ENCODE data around the gene MAPK7.
A peak's percentile ranks its signal among the peaks of the same experiment; 100 is the strongest.

The MAPK7 gene

GRCh38 chr17:19402171-19402570 lies 23.9 kb downstream of the MAPK7 start:
- no peak for DNase-seq

DNA sequence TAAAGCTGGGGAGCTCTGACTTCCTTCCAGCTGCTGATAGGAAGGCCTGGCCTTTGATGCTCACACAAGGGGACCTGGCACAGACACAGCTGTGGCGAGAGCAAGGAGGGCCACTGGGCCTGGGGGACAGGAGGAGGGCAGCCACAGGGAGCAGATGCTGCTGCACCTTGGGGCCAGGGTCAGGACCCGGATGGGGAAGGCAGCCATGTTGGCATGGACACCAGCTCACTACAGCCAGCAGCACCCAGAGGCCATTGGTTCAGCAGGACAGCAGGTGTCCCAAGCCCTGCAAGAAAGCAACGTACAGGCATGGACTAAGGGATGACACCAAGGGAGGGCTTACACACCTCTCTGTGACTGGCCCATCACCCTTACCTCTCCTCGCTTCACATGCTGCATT lies 24.7 kb downstream of the MAPK7 start:
- DNase-seq = no peak

GRCh38 chr17:19404264-19404663 lies 26.0 kb downstream of the MAPK7 start:
- DNase-seq = no peak

- DNase-seq = no peak
Observed at GRCh38 chr17:19405114-19405513, 26.8 kb downstream of the MAPK7 start.

DNA sequence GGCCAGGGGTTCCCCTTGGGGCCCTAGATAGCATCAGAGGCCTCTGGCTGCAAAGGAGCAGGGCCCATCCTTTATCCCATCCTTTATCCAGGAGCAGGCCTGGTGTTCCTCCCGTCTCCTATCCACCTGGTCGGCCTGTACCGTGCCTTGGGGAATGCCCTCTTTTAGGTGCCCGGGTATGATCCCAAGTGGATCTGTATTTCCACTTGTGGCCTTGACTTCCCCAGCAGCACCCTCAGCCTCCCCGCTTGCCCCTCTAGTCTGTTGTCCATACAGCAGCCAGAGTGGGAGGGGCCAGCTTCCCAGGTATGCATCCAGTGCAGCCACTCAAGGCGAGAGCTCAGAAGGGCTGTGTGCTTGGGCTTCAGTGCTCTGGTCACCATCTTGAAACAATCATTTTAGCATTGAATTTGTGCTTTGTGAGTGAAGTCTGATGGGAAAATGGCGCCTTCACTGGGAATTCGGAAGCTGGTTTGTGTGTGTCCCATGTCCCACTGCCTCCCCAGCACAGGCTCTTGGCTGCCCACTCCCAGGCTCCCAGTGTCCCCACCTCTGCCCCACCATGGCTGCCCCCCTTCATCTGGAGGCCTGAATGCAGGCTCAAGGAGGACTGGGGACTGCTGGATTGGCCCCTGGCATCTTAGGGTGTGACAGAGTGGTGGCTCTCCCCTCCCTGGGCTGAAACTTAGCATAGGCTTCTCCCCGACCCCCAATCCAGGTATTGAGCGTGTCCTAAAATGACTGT lies 29.5 kb downstream of the MAPK7 start:
- no peak for DNase-seq

DNA sequence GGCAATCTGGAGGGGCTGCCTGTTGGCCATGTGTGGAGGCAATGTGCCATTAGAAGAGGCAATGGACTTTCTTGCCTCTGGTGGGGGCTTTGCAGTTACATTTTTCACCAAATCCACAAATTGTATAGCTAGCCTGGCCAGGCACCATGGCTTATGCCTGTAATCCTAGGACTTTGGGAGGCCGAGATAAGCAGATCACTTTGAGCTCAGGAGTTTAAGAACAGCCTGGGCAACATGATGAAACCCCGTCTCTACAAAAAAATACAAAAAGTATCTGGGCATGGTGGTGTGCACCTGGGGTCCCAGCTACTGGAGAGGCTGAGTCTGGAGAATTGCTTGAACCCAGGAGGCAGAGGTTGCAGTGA lies 30.0 kb downstream of the MAPK7 start:
- DNase-seq = no peak

GRCh38 chr17:19409066-19409465 lies 30.8 kb downstream of the MAPK7 start:
- no peak for DNase-seq

GRCh38 chr17:19409509-19409908 lies 31.2 kb downstream of the MAPK7 start:
- DNase-seq = no peak

GRCh38 chr17:19410091-19410490 lies 31.8 kb downstream of the MAPK7 start:
- no peak for DNase-seq

- DNase-seq = no peak
Observed at GRCh38 chr17:19410875-19411620, 32.8 kb downstream of the MAPK7 start, which contains the start of gene RNF112. RNF112 (plus strand) TSS chr17:19411232; CDS start chr17:19411409, 177 bp downstream.

DNA sequence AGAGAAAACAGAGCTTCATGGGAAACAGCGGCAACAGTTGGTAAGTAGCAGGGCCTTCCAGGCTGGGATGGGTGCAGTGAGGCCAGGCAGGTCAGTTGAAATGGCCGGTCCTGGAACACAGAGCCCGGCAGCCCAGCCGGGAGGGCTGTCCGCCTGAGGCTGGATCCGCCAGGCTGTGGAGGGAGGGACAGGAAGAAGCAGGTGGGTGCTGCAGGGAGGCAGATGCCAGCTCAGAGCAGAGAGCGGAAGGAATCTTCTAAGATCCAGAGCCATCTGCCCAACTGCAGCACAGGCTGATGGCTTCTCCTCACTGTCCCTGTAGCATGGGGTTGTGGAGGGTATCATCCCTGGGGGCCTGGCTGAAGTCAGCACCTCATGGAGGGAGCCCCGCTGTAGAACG lies 33.3 kb downstream of the MAPK7 start:
- no peak for DNase-seq

DNA sequence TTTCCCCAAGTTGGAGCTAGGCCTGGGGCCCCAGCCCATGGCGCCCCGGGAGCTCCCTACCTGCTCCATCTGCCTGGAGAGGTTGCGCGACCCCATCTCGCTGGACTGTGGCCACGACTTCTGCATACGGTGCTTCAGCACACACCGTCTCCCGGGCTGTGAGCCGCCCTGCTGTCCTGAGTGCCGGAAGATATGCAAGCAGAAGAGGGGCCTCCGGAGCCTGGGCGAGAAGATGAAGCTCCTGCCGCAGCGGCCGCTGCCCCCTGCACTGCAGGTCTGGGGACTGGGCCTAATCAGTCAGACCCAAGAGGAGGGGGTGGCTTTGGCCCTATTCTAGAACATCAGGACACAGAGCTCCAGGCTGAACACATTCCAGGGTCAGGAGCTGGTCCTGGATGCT lies 34.2 kb downstream of the MAPK7 start:
- DNase-seq = no peak

DNA sequence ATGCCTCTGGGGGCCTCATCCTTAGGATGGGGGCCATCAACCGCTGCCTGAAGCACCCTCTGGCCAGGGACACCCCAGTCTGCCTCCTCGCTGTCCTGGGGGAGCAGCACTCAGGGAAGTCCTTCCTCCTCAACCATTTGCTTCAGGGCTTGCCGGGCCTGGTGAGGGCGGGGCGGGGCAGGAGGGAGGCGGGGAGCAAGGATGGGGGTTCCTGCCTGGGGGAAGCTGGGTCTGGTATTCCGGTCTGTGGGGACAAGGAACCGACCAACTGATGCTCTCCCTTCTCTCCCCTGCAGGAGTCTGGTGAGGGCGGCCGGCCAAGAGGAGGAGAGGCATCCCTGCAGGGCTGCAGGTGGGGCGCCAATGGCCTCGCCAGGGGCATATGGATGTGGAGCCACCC lies 34.7 kb downstream of the MAPK7 start:
- DNase-seq = no peak

DNA sequence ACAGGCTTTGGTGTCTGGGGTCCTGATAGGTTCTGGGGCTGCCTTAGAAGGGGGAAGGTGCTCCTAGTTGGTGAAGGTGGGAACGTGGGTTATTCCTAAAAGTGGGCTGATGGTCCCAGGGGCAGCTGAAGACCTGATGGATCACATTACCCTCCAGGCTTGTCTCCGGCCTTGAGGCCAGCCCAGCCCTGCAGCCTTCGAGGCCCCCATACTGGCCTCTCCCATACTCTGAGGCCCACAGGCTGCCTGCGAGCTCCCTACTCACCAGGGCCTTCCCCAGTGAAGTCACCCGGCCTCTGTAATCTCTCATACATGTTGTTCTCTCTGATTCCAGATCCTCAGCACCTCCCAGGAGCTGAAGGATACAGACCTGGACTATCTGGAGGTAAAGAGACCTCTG lies 35.5 kb downstream of the MAPK7 start:
- no peak for DNase-seq

DNA sequence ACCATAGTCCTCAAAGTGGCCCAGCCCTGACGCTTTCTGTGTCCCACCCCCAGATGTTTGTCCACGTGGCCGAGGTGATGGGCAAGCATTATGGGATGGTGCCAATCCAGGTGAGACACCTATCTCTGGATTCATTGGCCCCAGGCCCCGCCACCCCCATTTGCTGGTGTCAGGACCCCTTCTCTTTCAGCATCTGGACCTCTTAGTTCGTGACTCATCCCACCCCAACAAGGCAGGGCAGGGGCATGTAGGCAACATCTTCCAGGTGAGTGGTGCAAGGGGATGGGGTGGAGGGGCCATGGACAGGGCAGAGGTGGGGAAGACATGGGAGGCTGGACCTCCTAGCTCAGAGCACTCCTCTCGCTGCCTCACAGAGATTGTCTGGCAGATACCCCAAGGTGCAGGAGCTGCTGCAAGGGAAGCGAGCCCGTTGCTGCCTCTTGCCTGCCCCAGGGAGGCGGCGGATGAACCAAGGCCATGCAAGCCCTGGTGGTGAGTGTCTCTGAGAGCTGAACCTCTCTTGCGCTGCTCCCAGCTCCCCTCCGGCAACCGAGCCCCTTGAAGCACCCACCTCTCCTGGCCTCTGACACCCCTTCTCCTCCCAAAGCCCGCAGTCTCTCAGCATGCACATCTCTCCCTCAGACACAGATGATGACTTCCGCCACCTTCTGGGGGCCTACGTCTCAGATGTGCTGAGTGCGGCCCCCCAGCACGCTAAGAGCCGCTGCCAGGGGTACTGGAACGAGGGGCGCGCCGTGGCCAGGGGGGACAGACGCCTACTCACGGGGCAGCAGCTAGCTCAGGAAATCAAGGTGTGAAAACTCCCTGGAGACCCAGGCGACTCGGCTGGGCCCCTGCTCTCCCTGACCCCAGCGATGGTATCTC lies 36.3 kb downstream of the MAPK7 start:
- DNase-seq = no peak

- no peak for DNase-seq
Observed at GRCh38 chr17:19415311-19415710, 37.0 kb downstream of the MAPK7 start.

- no peak for DNase-seq
Observed at GRCh38 chr17:19415806-19416775, 37.8 kb downstream of the MAPK7 start.

- DNase-seq = no peak
Observed at GRCh38 chr17:19417611-19418010, 39.3 kb downstream of the MAPK7 start.

- peak; percentile 21 for DNase-seq
Observed at GRCh38 chr17:19418251-19418992, 40.1 kb downstream of the MAPK7 start.

GRCh38 chr17:19421219-19421618 lies 42.9 kb downstream of the MAPK7 start:
- no peak for DNase-seq

DNA sequence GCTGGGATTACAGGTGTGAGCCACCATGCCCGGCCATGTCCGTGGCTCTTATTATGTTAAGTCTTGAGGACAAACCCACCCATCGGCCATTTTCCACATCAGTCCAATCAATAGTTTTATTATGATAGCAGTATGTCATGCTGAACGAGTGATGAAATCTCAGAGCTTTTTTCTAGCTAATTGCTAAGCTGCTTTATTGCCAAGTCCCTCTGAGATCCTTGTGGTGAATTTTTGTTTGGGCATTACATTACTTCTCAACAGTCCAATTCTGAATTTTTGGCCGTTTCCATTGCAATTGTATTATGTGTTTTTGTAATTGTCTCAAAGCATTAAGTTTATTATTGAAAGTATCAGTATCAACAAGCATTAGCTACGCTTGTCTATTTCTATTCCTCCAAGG lies 43.6 kb downstream of the MAPK7 start:
- no peak for DNase-seq

All from activated CD4-positive, alpha-beta T cell treated with anti-CD3 and anti-CD28 coated beads, Interleukin-2, amount 50 U/mL, for 16 hours (primary cell).